ENCODE results near the gene TK2. TPM values are rescaled to one million over a fixed set of nuclear protein-coding genes. Genes with fewer than 3 reads are reported as not detected.
A peak's percentile ranks its signal among the peaks of the same experiment; 100 is the strongest.

The TK2 gene
- total and polyA plus RNA-seq, 9 of the 15 experiments (the other 6 are each of a cell fraction or from before 2014, with no cell fraction given) = 1.1 to 10.2 (median 5.3) TPM

DNA sequence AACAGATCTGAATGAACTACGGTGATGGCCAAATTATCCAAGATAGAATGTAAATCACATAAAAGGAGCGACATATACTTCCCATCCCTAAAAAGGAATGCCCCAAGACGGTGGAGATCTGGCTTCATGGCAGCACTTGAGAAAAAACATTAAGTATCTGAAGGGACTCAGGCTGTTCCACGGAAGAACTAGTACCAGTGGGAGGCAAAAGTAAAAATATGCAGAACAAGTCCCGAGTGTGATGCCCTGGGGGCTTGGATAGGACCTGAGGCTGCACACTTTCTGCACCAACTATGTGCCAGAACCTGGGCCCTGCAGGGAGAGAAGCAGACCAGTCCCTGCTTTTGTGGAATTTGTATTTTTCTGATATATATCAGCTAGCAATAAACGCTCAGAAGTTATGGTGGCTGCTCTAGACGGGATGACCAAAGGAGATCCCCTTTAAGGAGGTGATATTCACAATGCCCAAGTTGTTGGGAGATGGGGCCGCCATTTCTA lies 1.9 kb upstream of the TK2 start (continued):
- no peak for TF ChIP-seq RUNX1 (IDR thresholded peaks at IDR 0.05; ENCODE audit: low read depth)
- no peak for TF ChIP-seq ASH1L (IDR thresholded peaks at IDR 0.05; ENCODE audit: borderline replicate concordance, low read depth, partially characterized antibody)
- no peak for TF ChIP-seq STAG1 (CRISPR knock-in tag; IDR thresholded peaks at IDR 0.05; ENCODE audit: borderline replicate concordance)
- TF ChIP-seq, protein P1, sequence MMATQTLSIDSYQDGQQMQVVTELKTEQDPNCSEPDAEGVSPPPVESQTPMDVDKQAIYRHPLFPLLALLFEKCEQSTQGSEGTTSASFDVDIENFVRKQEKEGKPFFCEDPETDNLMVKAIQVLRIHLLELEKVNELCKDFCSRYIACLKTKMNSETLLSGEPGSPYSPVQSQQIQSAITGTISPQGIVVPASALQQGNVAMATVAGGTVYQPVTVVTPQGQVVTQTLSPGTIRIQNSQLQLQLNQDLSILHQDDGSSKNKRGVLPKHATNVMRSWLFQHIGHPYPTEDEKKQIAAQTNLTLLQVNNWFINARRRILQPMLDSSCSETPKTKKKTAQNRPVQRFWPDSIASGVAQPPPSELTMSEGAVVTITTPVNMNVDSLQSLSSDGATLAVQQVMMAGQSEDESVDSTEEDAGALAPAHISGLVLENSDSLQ (IDR thresholded peaks at IDR 0.05) = 0 out of 2 replicates have a peak, but pooled peaks have one; percentile 5
- TF ChIP-seq SRF (CRISPR knock-in tag; IDR thresholded peaks at IDR 0.05) = no peak
- TF ChIP-seq, protein P2, sequence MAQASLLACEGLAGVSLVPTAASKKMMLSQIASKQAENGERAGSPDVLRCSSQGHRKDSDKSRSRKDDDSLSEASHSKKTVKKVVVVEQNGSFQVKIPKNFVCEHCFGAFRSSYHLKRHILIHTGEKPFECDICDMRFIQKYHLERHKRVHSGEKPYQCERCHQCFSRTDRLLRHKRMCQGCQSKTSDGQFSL (CRISPR knock-in tag; IDR thresholded peaks at IDR 0.05) = no peak
- TF ChIP-seq, protein P2 (tag; IDR thresholded peaks at IDR 0.05) = no peak
- TF ChIP-seq RCOR1 (IDR thresholded peaks at IDR 0.05; ENCODE audit: borderline replicate concordance in 1 of 2, low read depth in 2 of 2, low read length in 2 of 2) = no peak
- TF ChIP-seq THRAP3 (IDR thresholded peaks at IDR 0.05; ENCODE audit: borderline replicate concordance) = no peak
- TF ChIP-seq, protein P3, sequence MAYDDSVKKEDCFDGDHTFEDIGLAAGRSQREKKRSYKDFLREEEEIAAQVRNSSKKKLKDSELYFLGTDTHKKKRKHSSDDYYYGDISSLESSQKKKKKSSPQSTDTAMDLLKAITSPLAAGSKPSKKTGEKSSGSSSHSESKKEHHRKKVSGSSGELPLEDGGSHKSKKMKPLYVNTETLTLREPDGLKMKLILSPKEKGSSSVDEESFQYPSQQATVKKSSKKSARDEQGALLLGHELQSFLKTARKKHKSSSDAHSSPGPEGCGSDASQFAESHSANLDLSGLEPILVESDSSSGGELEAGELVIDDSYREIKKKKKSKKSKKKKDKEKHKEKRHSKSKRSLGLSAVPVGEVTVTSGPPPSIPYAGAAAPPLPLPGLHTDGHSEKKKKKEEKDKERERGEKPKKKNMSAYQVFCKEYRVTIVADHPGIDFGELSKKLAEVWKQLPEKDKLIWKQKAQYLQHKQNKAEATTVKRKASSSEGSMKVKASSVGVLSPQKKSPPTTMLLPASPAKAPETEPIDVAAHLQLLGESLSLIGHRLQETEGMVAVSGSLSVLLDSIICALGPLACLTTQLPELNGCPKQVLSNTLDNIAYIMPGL (CRISPR knock-in tag; IDR thresholded peaks at IDR 0.05) = no peak
- TF ChIP-seq HNRNPH1 (optimal IDR thresholded peaks at IDR 0.05; ENCODE audit: low read depth, low read length) = no peak
- TF ChIP-seq ZNF175 (CRISPR knock-in tag; IDR thresholded peaks at IDR 0.05; ENCODE audit: low read depth) = 0 out of 2 replicates have a peak, but pooled peaks have one; percentile 8
- TF ChIP-seq U2AF2 (optimal IDR thresholded peaks at IDR 0.05; ENCODE audit: low read depth, low read length) = no peak
- no peak for TF ChIP-seq HMG20B (CRISPR knock-in tag; IDR thresholded peaks at IDR 0.05)
- no peak for TF ChIP-seq MECOM (CRISPR knock-in tag; IDR thresholded peaks at IDR 0.05)
